Thyroid gland (tissue), 4 donors: Measurements from ENCODE around the gene ZNF599. TPM values are rescaled to one million over a fixed set of nuclear protein-coding genes. Genes with fewer than 3 reads are reported as not detected.

Experiments
- total RNA-seq, 4 donors: library from RNA; depleted of rRNA; stranded (reverse); fragments of >200 nt; gene quantifications; one replicate each; pipeline ENCODE4 v1.2.3, GENCODE V29; 2016

ZNF599 gene
- total RNA-seq, 4 donors from 2014 or later: 14.3 to 22.5 (median 17.2) TPM

Other genes with a start within 250 kb of the ZNF599 start
- gene SCGB2B2, start 96.1 kb downstream of the ZNF599 start, total RNA-seq: 1 to 10 TPM; 1.0 to 2.0 (median 1.5) TPM
- gene ZNF302, start 95.5 kb downstream of the ZNF599 start, total RNA-seq: 10 to 100 TPM; 33.5 to 60.8 (median 47.9) TPM
- gene ZNF181, start 39.0 kb downstream of the ZNF599 start, total RNA-seq: 10 to 100 TPM; 28.1 to 39.8 (median 36.0) TPM
- gene ZNF30, start 153.7 kb upstream of the ZNF599 start, total RNA-seq: 1 to 10 TPM; 2.4 to 5.6 (median 3.1) TPM
- gene ZNF792, start 191.0 kb upstream of the ZNF599 start, total RNA-seq: 10 to 100 TPM in 1 of 4 donors, 1 to 10 TPM in 3; 7.5 to 13.2 (median 9.3) TPM
- gene GRAMD1A, start 227.1 kb upstream of the ZNF599 start, total RNA-seq: 10 to 100 TPM; 33.4 to 57.5 (median 47.0) TPM